Type B pancreatic cell (in vitro differentiated cells): ENCODE results near the gene MTMR10. TPM values are rescaled to one million over a fixed set of nuclear protein-coding genes. Genes with fewer than 3 reads are reported as not detected.

Experiments used
- DNase-seq: peaks from one replicate; pipeline ENCODE4 v3.0.0; 2021; ENCODE audit warnings: mixed read lengths; ENCODE audit not compliant: unreplicated experiment; ENCODE audit errors: extremely low spot score
- H3K27ac Mint-ChIP-seq: 2 replicates; pipeline ENCODE4 v1.8.0; 2021; ENCODE audit warnings: mild to moderate bottlenecking, mixed read lengths
- H3K27me3 Mint-ChIP-seq: 2 replicates; pipeline ENCODE4 v1.8.0; 2021; ENCODE audit warnings: mixed read lengths
- H3K36me3 Mint-ChIP-seq: 2 replicates; pipeline ENCODE4 v1.8.0; 2021; ENCODE audit warnings: mixed read lengths
- H3K4me1 Mint-ChIP-seq: one replicate; pipeline ENCODE4 v1.8.0; 2021; ENCODE audit warnings: mixed read lengths; ENCODE audit not compliant: unreplicated experiment
- H3K4me3 Mint-ChIP-seq: 2 replicates; pipeline ENCODE4 v1.8.0; 2021; ENCODE audit warnings: mild to moderate bottlenecking, mixed read lengths
- H3K9me3 Mint-ChIP-seq: 2 replicates; pipeline ENCODE4 v1.8.0; 2021; ENCODE audit warnings: mixed read lengths
- total RNA-seq: library from RNA; stranded (reverse); gene quantifications from 2 replicates; pipeline ENCODE4 v1.2.1, GENCODE V29; 2021; ENCODE audit warnings: low replicate concordance
- TF ChIP-seq, protein P1 (sequence below): fragments of 200-600 bp; sonication (generic); conservative IDR thresholded peaks from 2 replicates; pipeline ENCODE4 v1.5.0; 2021; ENCODE audit warnings: antibody characterized with exemption, mild to moderate bottlenecking

Gene MTMR10
- total RNA-seq, 1 donor from 2014 or later = 16.7 TPM

DNA sequence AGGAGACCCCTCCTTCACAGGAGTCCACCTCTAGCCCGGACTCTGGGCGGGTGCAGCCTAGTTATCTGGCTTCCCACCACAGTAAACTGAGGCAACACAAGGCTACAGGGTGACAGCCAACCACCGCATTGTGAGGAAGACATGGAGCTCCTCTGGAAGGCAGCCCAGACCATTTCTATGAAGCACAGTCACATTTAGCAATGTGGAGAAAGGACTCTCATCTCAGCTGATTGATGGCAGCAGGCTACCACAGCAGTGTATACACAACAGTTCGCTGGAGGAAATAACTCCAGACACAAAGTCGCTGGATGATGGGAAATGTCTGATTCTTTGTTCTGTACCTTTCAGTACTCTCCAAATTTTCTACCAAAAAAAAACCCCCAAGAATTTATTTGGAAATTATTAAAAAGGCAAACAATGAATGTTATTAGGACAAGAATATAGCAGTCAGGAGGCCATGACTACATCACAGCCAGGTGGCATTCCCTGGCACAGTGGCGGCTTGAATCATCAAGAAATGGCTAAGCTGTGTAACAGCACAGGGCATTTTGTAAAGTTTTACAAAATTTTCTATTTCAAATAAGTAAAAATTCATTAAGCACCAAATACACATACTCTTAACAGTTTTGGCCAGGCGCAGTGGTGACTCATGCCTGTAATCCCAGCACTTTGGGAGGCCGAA, 47.6 kb downstream of the MTMR10 start:
- no peak for DNase-seq
- H3K4me1 Mint-ChIP-seq = no peaks in the 10 kb centered on the region
- H3K27ac Mint-ChIP-seq = no peak overlapping the region
- TF ChIP-seq, protein P1, sequence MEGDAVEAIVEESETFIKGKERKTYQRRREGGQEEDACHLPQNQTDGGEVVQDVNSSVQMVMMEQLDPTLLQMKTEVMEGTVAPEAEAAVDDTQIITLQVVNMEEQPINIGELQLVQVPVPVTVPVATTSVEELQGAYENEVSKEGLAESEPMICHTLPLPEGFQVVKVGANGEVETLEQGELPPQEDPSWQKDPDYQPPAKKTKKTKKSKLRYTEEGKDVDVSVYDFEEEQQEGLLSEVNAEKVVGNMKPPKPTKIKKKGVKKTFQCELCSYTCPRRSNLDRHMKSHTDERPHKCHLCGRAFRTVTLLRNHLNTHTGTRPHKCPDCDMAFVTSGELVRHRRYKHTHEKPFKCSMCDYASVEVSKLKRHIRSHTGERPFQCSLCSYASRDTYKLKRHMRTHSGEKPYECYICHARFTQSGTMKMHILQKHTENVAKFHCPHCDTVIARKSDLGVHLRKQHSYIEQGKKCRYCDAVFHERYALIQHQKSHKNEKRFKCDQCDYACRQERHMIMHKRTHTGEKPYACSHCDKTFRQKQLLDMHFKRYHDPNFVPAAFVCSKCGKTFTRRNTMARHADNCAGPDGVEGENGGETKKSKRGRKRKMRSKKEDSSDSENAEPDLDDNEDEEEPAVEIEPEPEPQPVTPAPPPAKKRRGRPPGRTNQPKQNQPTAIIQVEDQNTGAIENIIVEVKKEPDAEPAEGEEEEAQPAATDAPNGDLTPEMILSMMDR = no peak
- peaks cover 28% of the 10 kb centered on the region for H3K36me3 Mint-ChIP-seq
- no peaks in the 10 kb centered on the region for H3K27me3 Mint-ChIP-seq
- no peaks in the 10 kb centered on the region for H3K9me3 Mint-ChIP-seq
- no peak overlapping the region for H3K4me3 Mint-ChIP-seq

DNA sequence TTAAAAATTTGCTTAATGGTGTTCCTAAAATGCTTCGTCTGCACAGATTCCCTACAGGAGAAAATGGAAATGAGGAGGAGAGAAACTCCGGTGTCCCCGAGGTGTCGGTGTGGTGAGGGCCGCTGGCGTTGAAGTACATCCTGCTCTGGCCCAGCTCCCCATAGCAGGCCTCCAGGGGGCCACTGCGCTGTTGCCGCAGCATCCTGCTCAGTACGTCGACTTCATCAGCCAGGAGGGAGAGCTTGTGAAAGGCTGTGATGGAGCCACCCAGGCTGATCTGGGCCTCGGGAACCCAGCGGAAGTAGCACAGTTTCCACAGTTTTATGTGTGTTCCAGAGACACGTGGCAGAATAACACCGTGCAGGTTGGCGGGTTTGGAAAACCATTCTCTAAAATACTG, 49.9 kb downstream of the MTMR10 start:
- no peaks in the 10 kb centered on the region for H3K9me3 Mint-ChIP-seq
- no peaks in the 10 kb centered on the region for H3K4me1 Mint-ChIP-seq
- H3K4me3 Mint-ChIP-seq = no peak overlapping the region
- DNase-seq = no peak
- H3K36me3 Mint-ChIP-seq = peaks cover 27% of the 10 kb centered on the region
- H3K27me3 Mint-ChIP-seq = no peaks in the 10 kb centered on the region
- no peak overlapping the region for H3K27ac Mint-ChIP-seq
- TF ChIP-seq, protein P1 = no peak

DNA sequence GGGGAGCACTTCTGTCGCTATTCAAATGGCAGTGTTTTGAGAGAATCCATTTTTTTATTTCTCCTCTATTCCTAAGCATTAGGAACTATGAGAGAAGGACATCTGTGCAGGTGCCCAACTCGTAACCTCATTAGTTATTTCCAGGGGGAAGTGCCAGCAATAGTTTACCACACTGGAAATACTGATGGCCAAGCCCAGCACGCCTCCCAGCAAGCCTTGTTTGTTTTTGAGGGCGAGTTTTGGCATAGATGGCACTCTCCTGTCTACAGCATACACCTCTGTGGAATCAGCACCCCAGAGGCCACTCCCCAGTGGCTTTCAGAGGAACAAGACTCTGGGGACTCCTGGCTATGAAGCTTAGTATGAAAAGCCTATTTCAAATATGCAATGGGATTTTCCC, 51.1 kb downstream of the MTMR10 start:
- no peak overlapping the region for H3K4me3 Mint-ChIP-seq
- no peak for DNase-seq
- TF ChIP-seq, protein P1 = no peak
- H3K9me3 Mint-ChIP-seq = no peaks in the 10 kb centered on the region
- peaks cover 30% of the 10 kb centered on the region for H3K36me3 Mint-ChIP-seq
- no peaks in the 10 kb centered on the region for H3K27me3 Mint-ChIP-seq
- no peak overlapping the region for H3K27ac Mint-ChIP-seq
- H3K4me1 Mint-ChIP-seq = no peaks in the 10 kb centered on the region

DNA sequence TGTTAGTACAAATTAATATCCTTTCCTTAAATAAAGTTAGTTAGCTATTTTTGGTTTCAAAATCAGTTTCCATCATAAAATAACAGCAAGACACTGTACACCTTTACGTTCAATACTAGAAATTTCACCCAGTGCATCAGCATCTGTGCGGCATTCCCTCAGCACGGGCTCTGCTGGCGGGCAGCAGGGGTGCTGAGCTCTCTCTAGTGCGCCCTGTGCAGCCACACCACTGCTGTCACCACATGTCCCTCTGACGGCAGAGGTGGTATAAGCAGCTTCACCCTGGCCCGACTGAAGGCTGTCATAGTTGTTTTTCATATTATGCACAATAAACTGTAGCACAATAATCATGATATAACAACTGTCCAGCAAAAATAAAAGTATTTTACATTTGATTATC, 52.3 kb downstream of the MTMR10 start:
- DNase-seq = no peak
- Mint-ChIP-seq H3K27ac (no peak overlapping the region), H3K4me1 (no peaks in the 10 kb centered on the region), H3K4me3 (no peak overlapping the region), H3K27me3 (no peaks in the 10 kb centered on the region), H3K36me3 (peaks cover 26% of the 10 kb centered on the region), H3K9me3 (no peaks in the 10 kb centered on the region)
- TF ChIP-seq, protein P1 = no peak

DNA sequence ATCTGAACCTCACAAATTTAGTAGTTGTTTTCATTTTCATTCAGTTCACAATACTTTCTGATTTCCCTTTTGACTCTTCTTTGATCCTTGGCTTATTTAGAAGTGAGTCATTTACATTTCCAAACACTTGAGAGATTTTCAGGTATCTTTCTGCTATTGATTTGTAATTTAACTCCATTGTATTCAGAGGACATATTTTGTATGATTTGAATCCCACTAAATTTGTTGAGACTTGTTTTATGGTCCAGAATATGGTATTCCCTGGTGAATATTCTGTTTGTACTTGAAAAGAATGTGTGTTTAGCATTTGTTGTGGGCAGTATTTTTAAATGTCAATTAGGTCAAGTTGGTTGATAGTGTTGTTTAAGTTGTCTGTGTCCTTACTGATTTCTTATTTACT, 58.1 kb downstream of the MTMR10 start:
- no peak overlapping the region for H3K27ac Mint-ChIP-seq
- H3K9me3 Mint-ChIP-seq = no peaks in the 10 kb centered on the region
- H3K4me1 Mint-ChIP-seq = no peaks in the 10 kb centered on the region

More for the DNA sequence above, 58.1 kb downstream of the MTMR10 start:
- TF ChIP-seq, protein P1 = no peak
- Mint-ChIP-seq H3K4me3 (no peak overlapping the region), H3K27me3 (no peaks in the 10 kb centered on the region), H3K36me3 (peaks cover 36% of the 10 kb centered on the region)
- no peak for DNase-seq
